HL-60 (cell line): ENCODE results near the gene SLC15A1.
"Not testable (repeated sequence)": the region's sequence is repeated elsewhere in the genome, so short reads cannot be mapped to it uniquely, and the experiment has no call there.

Experiments
- DNase-seq, 2 experiments: peaks; one replicate each; pipeline ENCODE4 v3.0.0-alpha.2; 2010 to 2020; ENCODE audit warnings: low read depth in 1 of 2, low spot score in 1 of 2
- H3K27ac ChIP-seq: fragments of 250-450 bp; sonication (Bioruptor Pico); replicated peaks from 2 replicates; pipeline ENCODE4 v1.5.1; 2020; ENCODE audit warnings: mild to moderate bottlenecking, moderate library complexity
- H3K27me3 ChIP-seq: fragments of 250-450 bp; sonication (Bioruptor Pico); 2 replicates; pipeline ENCODE4 v1.5.1; 2021; ENCODE audit warnings: mild to moderate bottlenecking, moderate library complexity; ENCODE audit not compliant: insufficient read depth, poor library complexity, severe bottlenecking
- H3K4me3 ChIP-seq: replicated peaks from 2 replicates; pipeline ENCODE4 v1.5.1; 2011; ENCODE audit warnings: mild to moderate bottlenecking, control low read depth, low read length; ENCODE audit not compliant: insufficient read depth
- GABPA ChIP-seq: IDR thresholded peaks from 2 replicates; pipeline ENCODE4 v1.6.1; 2012; ENCODE audit warnings: low read depth
- POLR2AphosphoS5 ChIP-seq: IDR thresholded peaks from 2 replicates; pipeline ENCODE4 v1.6.1; 2012; ENCODE audit warnings: low read depth
- SPI1 ChIP-seq: IDR thresholded peaks from 2 replicates; pipeline ENCODE4 v1.6.1; 2012; ENCODE audit warnings: low read depth, mild to moderate bottlenecking, borderline replicate concordance
- TF ChIP-seq, protein P1 (sequence below): IDR thresholded peaks from one replicate; pipeline ENCODE4 v1.5.1; 2011; ENCODE audit warnings: low read length, control low read depth, inconsistent platforms; ENCODE audit not compliant: insufficient read depth
- TF ChIP-seq, protein P2 (sequence below): IDR thresholded peaks from 2 replicates; pipeline ENCODE4 v1.6.1; 2012; ENCODE audit warnings: low read depth; ENCODE audit not compliant: insufficient replicate concordance

Gene SLC15A1

GRCh38 chr13:98755729-98756128, 3.3 kb upstream of the SLC15A1 start:
- DNase-seq = no peak
- TF ChIP-seq, protein P1, sequence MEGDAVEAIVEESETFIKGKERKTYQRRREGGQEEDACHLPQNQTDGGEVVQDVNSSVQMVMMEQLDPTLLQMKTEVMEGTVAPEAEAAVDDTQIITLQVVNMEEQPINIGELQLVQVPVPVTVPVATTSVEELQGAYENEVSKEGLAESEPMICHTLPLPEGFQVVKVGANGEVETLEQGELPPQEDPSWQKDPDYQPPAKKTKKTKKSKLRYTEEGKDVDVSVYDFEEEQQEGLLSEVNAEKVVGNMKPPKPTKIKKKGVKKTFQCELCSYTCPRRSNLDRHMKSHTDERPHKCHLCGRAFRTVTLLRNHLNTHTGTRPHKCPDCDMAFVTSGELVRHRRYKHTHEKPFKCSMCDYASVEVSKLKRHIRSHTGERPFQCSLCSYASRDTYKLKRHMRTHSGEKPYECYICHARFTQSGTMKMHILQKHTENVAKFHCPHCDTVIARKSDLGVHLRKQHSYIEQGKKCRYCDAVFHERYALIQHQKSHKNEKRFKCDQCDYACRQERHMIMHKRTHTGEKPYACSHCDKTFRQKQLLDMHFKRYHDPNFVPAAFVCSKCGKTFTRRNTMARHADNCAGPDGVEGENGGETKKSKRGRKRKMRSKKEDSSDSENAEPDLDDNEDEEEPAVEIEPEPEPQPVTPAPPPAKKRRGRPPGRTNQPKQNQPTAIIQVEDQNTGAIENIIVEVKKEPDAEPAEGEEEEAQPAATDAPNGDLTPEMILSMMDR = no peak
- TF ChIP-seq SPI1 (no peak), POLR2AphosphoS5 (no peak), GABPA (no peak)
- TF ChIP-seq, protein P2, sequence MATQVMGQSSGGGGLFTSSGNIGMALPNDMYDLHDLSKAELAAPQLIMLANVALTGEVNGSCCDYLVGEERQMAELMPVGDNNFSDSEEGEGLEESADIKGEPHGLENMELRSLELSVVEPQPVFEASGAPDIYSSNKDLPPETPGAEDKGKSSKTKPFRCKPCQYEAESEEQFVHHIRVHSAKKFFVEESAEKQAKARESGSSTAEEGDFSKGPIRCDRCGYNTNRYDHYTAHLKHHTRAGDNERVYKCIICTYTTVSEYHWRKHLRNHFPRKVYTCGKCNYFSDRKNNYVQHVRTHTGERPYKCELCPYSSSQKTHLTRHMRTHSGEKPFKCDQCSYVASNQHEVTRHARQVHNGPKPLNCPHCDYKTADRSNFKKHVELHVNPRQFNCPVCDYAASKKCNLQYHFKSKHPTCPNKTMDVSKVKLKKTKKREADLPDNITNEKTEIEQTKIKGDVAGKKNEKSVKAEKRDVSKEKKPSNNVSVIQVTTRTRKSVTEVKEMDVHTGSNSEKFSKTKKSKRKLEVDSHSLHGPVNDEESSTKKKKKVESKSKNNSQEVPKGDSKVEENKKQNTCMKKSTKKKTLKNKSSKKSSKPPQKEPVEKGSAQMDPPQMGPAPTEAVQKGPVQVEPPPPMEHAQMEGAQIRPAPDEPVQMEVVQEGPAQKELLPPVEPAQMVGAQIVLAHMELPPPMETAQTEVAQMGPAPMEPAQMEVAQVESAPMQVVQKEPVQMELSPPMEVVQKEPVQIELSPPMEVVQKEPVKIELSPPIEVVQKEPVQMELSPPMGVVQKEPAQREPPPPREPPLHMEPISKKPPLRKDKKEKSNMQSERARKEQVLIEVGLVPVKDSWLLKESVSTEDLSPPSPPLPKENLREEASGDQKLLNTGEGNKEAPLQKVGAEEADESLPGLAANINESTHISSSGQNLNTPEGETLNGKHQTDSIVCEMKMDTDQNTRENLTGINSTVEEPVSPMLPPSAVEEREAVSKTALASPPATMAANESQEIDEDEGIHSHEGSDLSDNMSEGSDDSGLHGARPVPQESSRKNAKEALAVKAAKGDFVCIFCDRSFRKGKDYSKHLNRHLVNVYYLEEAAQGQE = no peak
- no peak overlapping the region for H3K4me3 ChIP-seq
- H3K27ac ChIP-seq = no peak overlapping the region
- H3K27me3 ChIP-seq = peaks cover 35% of the 10 kb centered on the region

DNA sequence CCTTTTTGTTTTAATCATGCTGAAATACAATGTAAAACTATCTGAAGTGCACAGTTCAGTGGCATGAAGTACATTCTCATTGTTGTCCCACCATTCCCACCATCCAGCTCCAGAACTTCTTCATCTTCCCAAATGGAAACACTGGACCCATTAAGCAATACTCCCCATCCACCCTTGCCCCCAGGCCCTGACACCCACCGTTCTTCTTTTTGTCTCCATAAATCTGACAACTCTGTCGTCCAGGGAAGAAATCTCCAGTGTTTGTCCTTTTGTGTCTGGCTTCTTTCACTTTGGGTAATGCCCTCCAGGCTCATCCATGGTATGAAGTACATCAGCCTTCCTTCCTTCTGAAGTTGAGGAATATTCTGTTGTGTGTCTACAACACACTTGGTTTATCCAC, 2.6 kb upstream of the SLC15A1 start:
- TF ChIP-seq, protein P1 = no peak
- TF ChIP-seq SPI1 (no peak), GABPA (no peak), POLR2AphosphoS5 (no peak)
- TF ChIP-seq, protein P2 = no peak
- no peak overlapping the region for H3K27ac ChIP-seq
- no peak for DNase-seq
- H3K4me3 ChIP-seq = no peak overlapping the region
- peaks cover 35% of the 10 kb centered on the region for H3K27me3 ChIP-seq

DNA sequence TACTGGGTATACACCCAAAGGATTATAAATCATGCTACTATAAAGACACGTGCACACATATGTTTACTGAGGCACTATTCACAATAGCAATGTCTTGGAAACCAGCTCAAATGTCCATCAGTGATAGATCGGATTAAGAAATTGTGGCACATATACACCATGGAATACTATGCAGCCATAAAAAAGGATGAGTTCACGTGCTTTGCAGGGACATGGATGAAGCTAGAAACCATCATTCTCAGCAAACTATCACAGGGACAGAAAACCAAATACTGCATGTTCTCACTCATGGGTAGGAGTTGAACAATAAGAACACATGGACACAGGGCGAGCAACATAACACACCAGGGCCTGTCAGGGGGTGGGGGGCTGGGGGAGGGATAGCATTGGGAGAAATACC, 2.0 kb upstream of the SLC15A1 start:
- H3K27me3 ChIP-seq = peaks cover 38% of the 10 kb centered on the region
- not testable (repeated sequence) for H3K27ac ChIP-seq, DNase-seq, H3K4me3 ChIP-seq

DNA sequence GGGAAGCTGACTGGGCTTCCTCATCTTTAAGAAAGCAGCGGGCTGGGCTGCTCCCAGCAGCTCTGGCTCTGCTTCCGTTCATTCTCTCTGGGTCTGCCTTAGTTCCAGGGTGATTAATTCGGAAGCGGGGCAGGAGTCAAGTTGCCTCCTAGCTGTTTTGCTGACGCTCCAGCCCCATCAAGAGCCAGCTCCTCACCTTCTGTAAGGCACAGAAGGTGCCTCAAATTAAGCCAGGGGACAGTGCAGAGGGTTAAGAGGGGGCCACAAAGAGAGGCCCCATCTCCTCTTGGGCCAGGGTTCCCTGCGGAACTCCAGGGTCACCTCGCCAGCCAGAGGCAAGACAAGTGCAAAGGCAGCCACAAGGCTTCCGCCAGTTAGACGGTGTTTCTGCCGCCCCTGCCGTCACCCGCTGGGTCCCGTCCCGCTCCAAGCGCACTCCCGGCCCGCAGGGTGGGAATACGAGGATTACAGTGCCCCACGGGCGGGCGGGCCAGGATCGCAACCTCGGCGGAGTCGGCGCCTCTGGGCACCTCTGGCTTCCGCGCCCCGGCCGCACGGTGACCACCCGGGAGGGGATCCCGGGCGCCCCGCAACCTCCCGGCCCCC, 508 bp downstream of the SLC15A1 start:
- no peak for DNase-seq
- H3K27me3 ChIP-seq = peaks cover 41% of the 10 kb centered on the region
- no peak overlapping the region for H3K27ac ChIP-seq
- TF ChIP-seq, protein P1 = no peak
- TF ChIP-seq SPI1 (no peak), GABPA (no peak), POLR2AphosphoS5 (no peak)
- TF ChIP-seq, protein P2 = no peak
- H3K4me3 ChIP-seq = no peak overlapping the region
